Smooth muscle cell (in vitro differentiated cells): ENCODE measurements around the gene SHANK1. TPM values are rescaled to one million over a fixed set of nuclear protein-coding genes. Genes with fewer than 3 reads are reported as not detected.

Source experiments
- DNase-seq: peaks from one replicate; lab custom pipeline; 2025; ENCODE audit not compliant: unreplicated experiment; lab: John Stamatoyannopoulos, UW
- H2AFZ ChIP-seq: fragments of 200-600 bp; sonication (generic); 2 replicates; pipeline ENCODE4 v1.6.0; 2016; ENCODE audit warnings: antibody characterized with exemption, low read depth, mild to moderate bottlenecking
- H3F3A ChIP-seq: fragments of 200-600 bp; sonication (generic); 2 replicates; pipeline ENCODE4 v1.6.0; 2017; ENCODE audit warnings: antibody characterized with exemption, low read depth
- H3K27ac ChIP-seq: fragments of 200-600 bp; sonication (generic); 2 replicates; pipeline ENCODE4 v1.5.1; 2016; ENCODE audit warnings: low read depth, mild to moderate bottlenecking
- H3K27me3 ChIP-seq: fragments of 200-600 bp; sonication (generic); 2 replicates; pipeline ENCODE4 v1.6.1; 2016; ENCODE audit warnings: low read depth, mild to moderate bottlenecking
- H3K36me3 ChIP-seq: fragments of 200-600 bp; sonication (generic); 2 replicates; pipeline ENCODE4 v1.5.1; 2016; ENCODE audit warnings: low read depth
- H3K4me1 ChIP-seq: fragments of 200-600 bp; sonication (generic); 2 replicates; pipeline ENCODE4 v1.5.1; 2016; ENCODE audit warnings: low read depth
- H3K4me2 ChIP-seq: fragments of 200-600 bp; sonication (generic); 2 replicates; pipeline ENCODE4 v1.6.0; 2016; ENCODE audit warnings: mild to moderate bottlenecking
- H3K4me3 ChIP-seq: fragments of 200-600 bp; sonication (generic); 2 replicates; pipeline ENCODE4 v1.5.1; 2016; ENCODE audit warnings: mild to moderate bottlenecking
- H3K79me2 ChIP-seq: fragments of 200-600 bp; sonication (generic); 2 replicates; pipeline ENCODE4 v1.6.0; 2016; ENCODE audit warnings: low read depth, mild to moderate bottlenecking
- H3K9ac ChIP-seq: fragments of 200-600 bp; sonication (generic); 2 replicates; pipeline ENCODE4 v1.6.0; 2016; ENCODE audit warnings: low read depth
- H3K9me3 ChIP-seq: fragments of 200-600 bp; sonication (generic); replicated peaks from 2 replicates; pipeline ENCODE4 v1.5.1; 2016; ENCODE audit warnings: low read depth
- H4K20me1 ChIP-seq: fragments of 200-600 bp; sonication (generic); 2 replicates; pipeline ENCODE4 v1.6.0; 2016; ENCODE audit warnings: low read depth
- CTCF ChIP-seq: fragments of 200-600 bp; sonication (generic); IDR thresholded peaks from 2 replicates; pipeline ENCODE4 v1.5.1; 2017; ENCODE audit warnings: borderline replicate concordance, mild to moderate bottlenecking, antibody characterized with exemption; ENCODE audit not compliant: insufficient read depth, poor library complexity, severe bottlenecking
- WGBS: methylation state at CpG from one replicate; pipeline ENCODE4 v1.1.7; 2016; ENCODE audit warnings: low lambda C conversion rate; 5-methylcytosine and 5-hydroxymethylcytosine counted together
- polyA plus RNA-seq: library from polyadenylated mRNA; unstranded; fragments of >200 nt; fragmentation: Nextera tagmentation; extraction: Ambion mirVana; gene quantifications from 2 replicates; pipeline ENCODE4 v1.2.1, GENCODE V29; 2016
- total RNA-seq: library from RNA; depleted of rRNA; stranded (reverse); fragments of >200 nt; gene quantifications from 2 replicates; pipeline ENCODE4 v1.2.3, GENCODE V29; 2014

Gene SHANK1
- total and polyA plus RNA-seq, 2 experiments from 2014 or later = 1.0 to 4.1 TPM

GRCh38 chr19:50640368-50640767 is 79.2 kb downstream of the SHANK1 start:
- Histone ChIP-seq H3K9me3 (no peaks in the 10 kb centered on the region), H3K79me2 (no peaks in the 10 kb centered on the region), H2AFZ (no peak overlapping the region), H3K4me1 (no peaks in the 10 kb centered on the region), H3K4me2 (peak overlapping the region; percentile 92), H3K27ac (no peak overlapping the region), H3K36me3 (no peaks in the 10 kb centered on the region), H3K27me3 (peaks cover 25% of the 10 kb centered on the region), H3F3A (no peaks in the 10 kb centered on the region), H3K9ac (no peak overlapping the region), H4K20me1 (no peaks in the 10 kb centered on the region), H3K4me3 (peak overlapping the region; percentile 59)
- no peak for DNase-seq
- 90% methylated on average over 2 of the region's 2 CpGs for WGBS
- TF ChIP-seq CTCF = no peak

GRCh38 chr19:50639121-50640112 is 80.2 kb downstream of the SHANK1 start, which contains the start of gene SYT3:
Gene SYT3, minus strand, starts transcription at chr19:50639881. Its CDS starts 2,470 bp downstream, at chr19:50637411.
- peak within 1 kb of the TSS; percentile 92 for H3K4me2 ChIP-seq
- no peaks in the 10 kb centered on the region for H3K79me2 ChIP-seq
- no peak for DNase-seq
- no peaks in the 10 kb centered on the region for H3K4me1 ChIP-seq
- WGBS = 10% methylated on average over 32 of the region's 76 CpGs
- TF ChIP-seq CTCF = no peak
- H3K9ac ChIP-seq = no peak within 1 kb of the TSS
- H3K9me3 ChIP-seq = no peaks in the 10 kb centered on the region
- no peak within 1 kb of the TSS for H3K27ac ChIP-seq
- H3K4me3 ChIP-seq = peak within 1 kb of the TSS; percentile 59
- peaks cover 25% of the 10 kb centered on the region for H3K27me3 ChIP-seq
- no peaks in the 10 kb centered on the region for H4K20me1 ChIP-seq
- peak within 1 kb of the TSS; percentile 79 for H2AFZ ChIP-seq
- H3F3A ChIP-seq = no peaks in the 10 kb centered on the region
- no peaks in the 10 kb centered on the region for H3K36me3 ChIP-seq

- Histone ChIP-seq H3K4me1 (no peaks in the 10 kb centered on the region), H3K27me3 (peaks cover 25% of the 10 kb centered on the region), H3F3A (no peaks in the 10 kb centered on the region), H4K20me1 (no peaks in the 10 kb centered on the region), H3K4me3 (no peak overlapping the region), H3K79me2 (no peaks in the 10 kb centered on the region), H2AFZ (no peak overlapping the region), H3K27ac (no peak overlapping the region), H3K36me3 (no peaks in the 10 kb centered on the region), H3K9me3 (peaks cover 6% of the 10 kb centered on the region), H3K9ac (no peak overlapping the region), H3K4me2 (peak overlapping the region; percentile 92)
- no peak for DNase-seq
- WGBS = 63% methylated on average over 10 of the region's 10 CpGs
- TF ChIP-seq CTCF = no peak
These were observed 81.0 kb downstream of the SHANK1 start for GRCh38 chr19:50638600-50638999.
